Memory B cell (primary cell): ENCODE data around the gene GALNT14.

Experiments
- ATAC-seq: fragments of 150-1000 bp; cut with Tn5 transposase; 2 replicates; pipeline ENCODE4 v1.10.0; 2021; ENCODE audit warnings: low read depth, mild to moderate bottlenecking, moderate library complexity
- DNase-seq, 2 donors: peaks; one replicate each; pipeline ENCODE4 v3.0.0; 2022; ENCODE audit warnings: low spot score in 2 of 2
- H3K27ac Mint-ChIP-seq: one replicate; pipeline ENCODE4 v1.8.0; 2022; ENCODE audit warnings: mild to moderate bottlenecking, moderate library complexity, mixed read lengths
- H3K27me3 Mint-ChIP-seq: one replicate; pipeline ENCODE4 v1.8.0; 2022; ENCODE audit warnings: mixed read lengths
- H3K36me3 Mint-ChIP-seq: one replicate; pipeline ENCODE4 v1.8.0; 2022; ENCODE audit warnings: mild to moderate bottlenecking, mixed read lengths
- H3K4me1 Mint-ChIP-seq: one replicate; pipeline ENCODE4 v1.8.0; 2022; ENCODE audit warnings: mixed read lengths
- H3K4me3 Mint-ChIP-seq: one replicate; pipeline ENCODE4 v1.8.0; 2022; ENCODE audit warnings: mild to moderate bottlenecking, moderate library complexity, mixed read lengths
- H3K9me3 Mint-ChIP-seq: one replicate; pipeline ENCODE4 v1.8.0; 2022; ENCODE audit warnings: mixed read lengths

GALNT14 gene

DNA sequence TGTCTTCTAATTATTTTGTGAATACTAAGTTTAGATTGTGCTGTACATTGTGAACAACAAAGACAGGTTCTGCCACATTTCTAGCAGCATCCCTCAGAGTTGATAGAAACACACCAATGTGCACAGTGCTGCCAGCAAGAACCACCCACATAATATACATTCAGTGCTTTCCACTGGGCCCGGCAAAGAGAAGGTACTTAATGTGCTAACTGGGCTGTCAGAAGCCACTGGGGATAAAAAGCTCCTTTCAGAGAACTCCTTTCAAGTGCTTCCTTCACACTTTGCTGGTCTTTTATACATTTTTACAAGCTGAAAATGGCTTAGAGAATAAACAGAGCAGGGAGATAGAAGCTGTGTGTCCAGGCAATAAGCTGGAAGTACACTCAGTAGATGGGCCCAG lies 273.0 kb downstream of the GALNT14 start:
- Mint-ChIP-seq H3K9me3 (no peaks in the 10 kb centered on the region), H3K4me3 (no peak overlapping the region), H3K4me1 (peaks cover 22% of the 10 kb centered on the region), H3K27me3 (peaks cover 5% of the 10 kb centered on the region), H3K36me3 (no peaks in the 10 kb centered on the region), H3K27ac (no peak overlapping the region)
- no peak for ATAC-seq
- DNase-seq: no peak

DNA sequence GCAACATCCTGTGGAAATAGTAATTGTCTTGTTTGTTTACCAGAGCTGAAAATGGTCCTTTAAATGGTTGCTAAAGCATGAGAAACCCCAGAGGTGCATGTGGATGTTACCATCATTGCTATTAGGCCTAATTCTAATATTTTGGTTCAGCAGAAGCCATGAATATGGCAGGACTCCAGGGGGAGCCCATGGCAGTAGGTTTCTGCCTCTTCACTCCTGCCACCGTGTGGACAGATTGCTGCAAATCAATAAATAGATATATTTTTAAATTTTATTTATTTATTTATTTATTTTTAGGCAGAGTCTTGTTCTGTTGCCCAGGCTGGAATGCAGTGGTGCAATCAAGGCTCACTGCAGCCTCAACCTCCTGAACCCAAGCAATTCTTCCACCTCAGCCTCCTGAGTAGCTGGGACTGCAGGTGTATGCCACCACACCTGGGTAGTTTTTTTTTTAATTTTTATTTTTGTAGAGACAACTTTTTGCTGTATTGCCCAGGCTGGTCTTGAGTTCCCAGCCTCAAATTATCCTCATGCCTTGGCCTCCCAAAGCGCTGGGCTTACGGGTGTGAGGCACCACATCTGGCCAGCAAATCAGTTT lies 276.1 kb downstream of the GALNT14 start:
- ATAC-seq (peak; percentile 79), DNase-seq (peak; percentile 25 to 48)
- Mint-ChIP-seq H3K36me3 (no peaks in the 10 kb centered on the region), H3K9me3 (peaks cover 4% of the 10 kb centered on the region), H3K27ac (no peak overlapping the region), H3K4me1 (peaks cover 14% of the 10 kb centered on the region), H3K27me3 (peaks cover 4% of the 10 kb centered on the region), H3K4me3 (no peak overlapping the region)

DNA sequence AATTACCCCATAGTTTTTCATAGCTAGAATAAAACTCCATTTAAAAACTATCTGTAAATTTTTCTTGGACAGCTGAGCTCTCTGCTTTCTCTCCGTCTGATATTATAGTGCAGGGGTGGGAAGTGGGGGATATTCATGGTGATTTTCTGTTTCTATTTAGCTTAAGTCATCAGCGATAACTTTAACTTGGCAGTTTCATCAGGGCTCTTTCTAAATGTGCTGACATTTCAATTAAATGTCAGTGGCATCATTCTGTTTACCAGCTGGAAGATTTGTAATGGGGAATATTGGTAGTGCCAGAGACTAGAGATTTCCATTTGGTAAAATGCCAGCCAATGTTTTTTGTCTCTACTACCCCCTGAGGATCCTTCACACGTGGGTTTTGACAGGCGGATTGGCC lies 277.5 kb downstream of the GALNT14 start:
- H3K27ac Mint-ChIP-seq: no peak overlapping the region
- no peak overlapping the region for H3K4me3 Mint-ChIP-seq
- H3K4me1 Mint-ChIP-seq: peaks cover 2% of the 10 kb centered on the region

More for the DNA sequence above, 277.5 kb downstream of the GALNT14 start:
- no peak for DNase-seq
- H3K27me3 Mint-ChIP-seq: peaks cover 2% of the 10 kb centered on the region
- ATAC-seq: no peak
- no peaks in the 10 kb centered on the region for H3K36me3 Mint-ChIP-seq
- H3K9me3 Mint-ChIP-seq: peaks cover 4% of the 10 kb centered on the region
